KBM-7 (cell line): ENCODE measurements around the gene CELSR1.
"Not testable (repeated sequence)": the region's sequence is repeated elsewhere in the genome, so short reads cannot be mapped to it uniquely, and the experiment has no call there.

ENCODE experiments used
- DNase-seq: peaks from one replicate; pipeline ENCODE4 v3.0.0-alpha.2; 2015
- in situ Hi-C: fragments of 300-500 bp; cut with MboI; formaldehyde crosslinking; loops from 2 replicates; pipeline ENCODE4 v1.14.3; 2020; ENCODE audit warnings: low sequenced_read_pairs, low pct_unique_long_range_greater_than_20kb, mixed read lengths

Gene CELSR1

GRCh38 chr22:46520880-46521279 is 16.5 kb downstream of the CELSR1 start:
- no peak for DNase-seq
- in situ Hi-C loops = no loop called here

GRCh38 chr22:46519377-46519776 is 18.0 kb downstream of the CELSR1 start:
- in situ Hi-C loops = no loop called here
- DNase-seq = no peak

- in situ Hi-C loops = no loop called here
Measured at GRCh38 chr22:46518542-46519325, 18.7 kb downstream of the CELSR1 start.

GRCh38 chr22:46518038-46518437 is 19.4 kb downstream of the CELSR1 start:
- in situ Hi-C loops = no loop called here
- DNase-seq = no peak

More at GRCh38 chr22:46518542-46519325, 18.7 kb downstream of the CELSR1 start:
- no peak for DNase-seq

GRCh38 chr22:46517255-46517761 is 20.1 kb downstream of the CELSR1 start:
- no peak for DNase-seq
- in situ Hi-C loops = no loop called here

- in situ Hi-C loops = no loop called here
- DNase-seq = no peak
Measured at GRCh38 chr22:46516638-46517037, 20.8 kb downstream of the CELSR1 start.

GRCh38 chr22:46516112-46516487 is 21.3 kb downstream of the CELSR1 start:
- in situ Hi-C loops, DNase-seq: not testable (repeated sequence)

- DNase-seq = no peak
- in situ Hi-C loops = no loop called here
Measured at GRCh38 chr22:46515208-46516111, 22.0 kb downstream of the CELSR1 start.

- no peak for DNase-seq
- in situ Hi-C loops = no loop called here
Measured at GRCh38 chr22:46514592-46515207, 22.7 kb downstream of the CELSR1 start.

- in situ Hi-C loops = no loop called here
- DNase-seq = no peak
Measured at GRCh38 chr22:46513908-46514550, 23.4 kb downstream of the CELSR1 start.

GRCh38 chr22:46512683-46513082 is 24.7 kb downstream of the CELSR1 start:
- in situ Hi-C loops = no loop called here
- no peak for DNase-seq

- DNase-seq = no peak
- in situ Hi-C loops = no loop called here
Measured at GRCh38 chr22:46512039-46512370, 25.4 kb downstream of the CELSR1 start.

GRCh38 chr22:46511151-46512038 is 26.0 kb downstream of the CELSR1 start:
- in situ Hi-C loops = no loop called here
- no peak for DNase-seq

GRCh38 chr22:46509416-46510089 is 27.9 kb downstream of the CELSR1 start:
- no peak for DNase-seq
- in situ Hi-C loops = no loop called here

GRCh38 chr22:46508491-46508999 is 28.9 kb downstream of the CELSR1 start:
- DNase-seq = no peak
- in situ Hi-C loops = no loop called here

- DNase-seq = no peak
- in situ Hi-C loops = no loop called here
Measured at GRCh38 chr22:46507451-46508425, 29.7 kb downstream of the CELSR1 start.

- in situ Hi-C loops = no loop called here
- no peak for DNase-seq
Measured at GRCh38 chr22:46504584-46504983, 32.8 kb downstream of the CELSR1 start.
